ENCODE results near the gene USP10.

DNA sequence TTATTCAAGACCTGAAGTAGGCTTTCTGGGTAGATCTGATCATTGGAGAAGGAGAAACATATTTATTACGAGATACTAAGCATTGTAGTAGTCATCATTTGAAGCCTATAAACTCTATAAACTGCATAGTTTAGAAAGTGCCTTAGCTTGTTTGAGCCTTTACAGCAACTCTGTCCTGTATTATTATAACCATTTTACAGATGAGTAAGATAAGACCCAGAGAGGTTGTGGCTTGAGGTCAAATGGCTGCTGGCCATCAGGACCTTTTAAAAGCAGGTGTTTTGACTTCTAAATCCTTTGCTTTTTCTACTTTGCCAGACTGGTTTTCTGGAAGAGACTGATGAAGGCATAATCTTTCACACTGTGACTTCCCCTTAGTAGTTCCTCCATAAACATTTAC is 7.1 kb downstream of the USP10 start:
- TF ChIP-seq, protein P1, sequence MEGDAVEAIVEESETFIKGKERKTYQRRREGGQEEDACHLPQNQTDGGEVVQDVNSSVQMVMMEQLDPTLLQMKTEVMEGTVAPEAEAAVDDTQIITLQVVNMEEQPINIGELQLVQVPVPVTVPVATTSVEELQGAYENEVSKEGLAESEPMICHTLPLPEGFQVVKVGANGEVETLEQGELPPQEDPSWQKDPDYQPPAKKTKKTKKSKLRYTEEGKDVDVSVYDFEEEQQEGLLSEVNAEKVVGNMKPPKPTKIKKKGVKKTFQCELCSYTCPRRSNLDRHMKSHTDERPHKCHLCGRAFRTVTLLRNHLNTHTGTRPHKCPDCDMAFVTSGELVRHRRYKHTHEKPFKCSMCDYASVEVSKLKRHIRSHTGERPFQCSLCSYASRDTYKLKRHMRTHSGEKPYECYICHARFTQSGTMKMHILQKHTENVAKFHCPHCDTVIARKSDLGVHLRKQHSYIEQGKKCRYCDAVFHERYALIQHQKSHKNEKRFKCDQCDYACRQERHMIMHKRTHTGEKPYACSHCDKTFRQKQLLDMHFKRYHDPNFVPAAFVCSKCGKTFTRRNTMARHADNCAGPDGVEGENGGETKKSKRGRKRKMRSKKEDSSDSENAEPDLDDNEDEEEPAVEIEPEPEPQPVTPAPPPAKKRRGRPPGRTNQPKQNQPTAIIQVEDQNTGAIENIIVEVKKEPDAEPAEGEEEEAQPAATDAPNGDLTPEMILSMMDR (IDR thresholded peaks at IDR 0.05) = no peak
- TF ChIP-seq POLR2A (IDR thresholded peaks at IDR 0.05) = no peak
- no peak for TF ChIP-seq POLR2AphosphoS5 (IDR thresholded peaks at IDR 0.05)
- TF ChIP-seq EP300 (IDR thresholded peaks at IDR 0.05) = no peak
